Ishikawa (cell line): ENCODE measurements around the gene KCNK7.

ENCODE experiments used
- CEBPB ChIP-seq: IDR thresholded peaks from 2 replicates; pipeline ENCODE4 v1.6.1; 2012
- EGR1 ChIP-seq: IDR thresholded peaks from 2 replicates; pipeline ENCODE4 v1.6.1; 2012
- EP300 ChIP-seq: IDR thresholded peaks from 2 replicates; pipeline ENCODE4 v1.6.1; 2012; ENCODE audit warnings: borderline replicate concordance
- FOXM1 ChIP-seq: IDR thresholded peaks from 2 replicates; pipeline ENCODE4 v1.6.1; 2012; ENCODE audit warnings: low read depth, borderline replicate concordance
- MAX ChIP-seq: IDR thresholded peaks from 2 replicates; pipeline ENCODE4 v1.6.1; 2012
- NFIC ChIP-seq: IDR thresholded peaks from 2 replicates; pipeline ENCODE4 v1.6.1; 2012
- RAD21 ChIP-seq: IDR thresholded peaks from 2 replicates; pipeline ENCODE4 v1.6.1; 2012; ENCODE audit warnings: low read depth
- REST ChIP-seq: IDR thresholded peaks from 2 replicates; pipeline ENCODE4 v1.6.1; 2012; ENCODE audit warnings: low read depth, mild to moderate bottlenecking
- TAF1 ChIP-seq: IDR thresholded peaks from 2 replicates; pipeline ENCODE4 v1.6.1; 2012; ENCODE audit warnings: low read depth, mild to moderate bottlenecking
- TCF12 ChIP-seq: IDR thresholded peaks from 2 replicates; pipeline ENCODE4 v1.6.1; 2012; ENCODE audit warnings: low read depth
- TEAD4 ChIP-seq: IDR thresholded peaks from 2 replicates; pipeline ENCODE4 v1.6.1; 2012
- USF1 ChIP-seq: IDR thresholded peaks from 2 replicates; pipeline ENCODE4 v1.6.1; 2012
- YY1 ChIP-seq: IDR thresholded peaks from 2 replicates; pipeline ENCODE4 v1.6.1; 2012; ENCODE audit warnings: low read depth
- ZBTB7A ChIP-seq: IDR thresholded peaks from 2 replicates; pipeline ENCODE4 v1.6.1; 2012; ENCODE audit warnings: low read depth

GRCh38 chr11:65642014-65642671, 46.5 kb upstream of the KCNK7 start:
- TF ChIP-seq TCF12 (no peak), RAD21 (no peak), MAX (no peak), TAF1 (no peak), EP300 (no peak), EGR1 (no peak), CEBPB (no peak), FOXM1 (no peak), REST (no peak), YY1 (no peak), ZBTB7A (no peak), NFIC (no peak), USF1 (no peak), TEAD4 (no peak)
